DND-41 (cell line): ENCODE measurements around the gene ACOT12.

Experiments
- EZH2 ChIP-seq: IDR thresholded peaks from 3 replicates; pipeline ENCODE4 v1.6.1; 2012; ENCODE audit warnings: borderline replicate concordance, low read depth, mild to moderate bottlenecking, moderate library complexity, low read length, inconsistent platforms; ENCODE audit not compliant: severe bottlenecking
- TF ChIP-seq, protein P1 (sequence below): IDR thresholded peaks from 2 replicates; pipeline ENCODE4 v1.5.1; 2012; ENCODE audit warnings: borderline replicate concordance, low read length, moderate library complexity, mild to moderate bottlenecking; ENCODE audit not compliant: poor library complexity, severe bottlenecking; ENCODE audit errors: extremely low read depth

DNA sequence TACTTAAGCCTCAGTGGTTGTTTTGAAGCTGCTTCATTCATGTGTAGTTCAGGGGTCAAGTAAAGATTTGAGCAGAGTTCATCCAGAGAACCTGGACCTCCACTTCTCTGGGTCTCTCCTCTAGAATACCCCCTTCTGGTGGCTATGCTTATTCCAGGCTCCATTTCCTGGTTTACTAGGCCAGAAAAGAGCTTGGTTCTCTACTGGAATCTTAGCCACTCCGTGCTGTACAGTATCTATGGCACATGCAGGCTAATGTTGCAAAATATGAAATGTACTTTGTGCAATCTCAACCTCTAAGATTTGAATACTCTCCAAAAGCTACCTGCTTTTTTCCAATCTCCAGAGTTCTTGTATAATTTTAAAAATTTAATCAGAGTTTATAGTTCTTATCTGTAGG lies 110.0 kb downstream of the ACOT12 start:
- TF ChIP-seq, protein P1, sequence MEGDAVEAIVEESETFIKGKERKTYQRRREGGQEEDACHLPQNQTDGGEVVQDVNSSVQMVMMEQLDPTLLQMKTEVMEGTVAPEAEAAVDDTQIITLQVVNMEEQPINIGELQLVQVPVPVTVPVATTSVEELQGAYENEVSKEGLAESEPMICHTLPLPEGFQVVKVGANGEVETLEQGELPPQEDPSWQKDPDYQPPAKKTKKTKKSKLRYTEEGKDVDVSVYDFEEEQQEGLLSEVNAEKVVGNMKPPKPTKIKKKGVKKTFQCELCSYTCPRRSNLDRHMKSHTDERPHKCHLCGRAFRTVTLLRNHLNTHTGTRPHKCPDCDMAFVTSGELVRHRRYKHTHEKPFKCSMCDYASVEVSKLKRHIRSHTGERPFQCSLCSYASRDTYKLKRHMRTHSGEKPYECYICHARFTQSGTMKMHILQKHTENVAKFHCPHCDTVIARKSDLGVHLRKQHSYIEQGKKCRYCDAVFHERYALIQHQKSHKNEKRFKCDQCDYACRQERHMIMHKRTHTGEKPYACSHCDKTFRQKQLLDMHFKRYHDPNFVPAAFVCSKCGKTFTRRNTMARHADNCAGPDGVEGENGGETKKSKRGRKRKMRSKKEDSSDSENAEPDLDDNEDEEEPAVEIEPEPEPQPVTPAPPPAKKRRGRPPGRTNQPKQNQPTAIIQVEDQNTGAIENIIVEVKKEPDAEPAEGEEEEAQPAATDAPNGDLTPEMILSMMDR: no peak
- TF ChIP-seq EZH2: no peak
